HepG2 (cell line): ENCODE measurements around the gene FGF4. TPM values are rescaled to one million over a fixed set of nuclear protein-coding genes. Genes with fewer than 3 reads are reported as not detected.
A peak's percentile ranks its signal among the peaks of the same experiment; 100 is the strongest.

Experiments used
- ATAC-seq: fragments of 200-7000 bp; cut with Tn5 transposase; 3 replicates; pipeline ENCODE4 v1.9.1; 2020; ENCODE audit warnings: mild to moderate bottlenecking, moderate library complexity
- BruUV-seq: library from RNA; stranded (reverse); fragments of 400-500 nt; replicated peaks from 2 replicates; lab custom pipeline; 2021; lab: Mats Ljungman, UMichigan
- CTCF ChIA-PET: fragments of 300-600 bp; formaldehyde crosslinking; extraction: SDS; loops from one replicate; lab custom pipeline; 2021; ENCODE audit warnings: low total read pairs, inconsistent platforms, low intra/inter-chr PET ratio; lab: Yijun Ruan, JAX
- POLR2A ChIA-PET: fragments of 350-600 bp; sonication (Branson Sonifier 250); formaldehyde crosslinking; loops from one replicate; lab custom pipeline; 2020; ENCODE audit warnings: antibody characterized with exemption, inconsistent platforms; lab: Yijun Ruan, JAX
- DNase-seq: peaks from one replicate; pipeline ENCODE4 v3.0.0-alpha.2; 2015; ENCODE audit warnings: low spot score
- FAIRE-seq: peaks from 3 replicates; lab custom pipeline; 2011; peaks lifted over from hg19 to GRCh38; lab: Jason Lieb, UNC
- H2AFZ ChIP-seq: one replicate; pipeline ENCODE4 v1.6.1; 2011; ENCODE audit warnings: low read length, inconsistent platforms
- H3K27ac ChIP-seq: fragments of 300-600 bp; 3 replicates; pipeline ENCODE4 v1.8.0; 2011; ENCODE audit warnings: mixed run types, mild to moderate bottlenecking, mixed read lengths, low read length, inconsistent platforms; ENCODE audit not compliant: insufficient read depth; ENCODE audit errors: extremely low read length
- H3K27me3 ChIP-seq, 2 experiments: fragments of 200-600 bp in 1 of 2; 2 replicates in 1 of 2; 3 replicates in 1 of 2; pipeline versions ENCODE4 v1.6.0 to v1.8.0; 2011; ENCODE audit warnings: low read length in 2 of 2, mild to moderate bottlenecking in 2 of 2, moderate library complexity in 2 of 2, inconsistent platforms in 1 of 2; ENCODE audit not compliant: insufficient read depth in 2 of 2, control insufficient read depth in 1 of 2
- H3K36me3 ChIP-seq, 2 experiments: fragments of 200-600 bp in 1 of 2; replicated peaks in 1 of 2; 2 replicates in 1 of 2; 3 replicates in 1 of 2; pipeline versions ENCODE4 v1.5.1 to v1.8.0; 2011; ENCODE audit warnings: low read length in 2 of 2, inconsistent platforms in 1 of 2; ENCODE audit not compliant: insufficient read depth in 2 of 2, control insufficient read depth in 1 of 2
- H3K4me1 ChIP-seq: 2 replicates; pipeline ENCODE4 v1.5.1; 2012; ENCODE audit warnings: low read length, inconsistent platforms; ENCODE audit not compliant: insufficient read depth
- H3K4me2 ChIP-seq: 2 replicates; pipeline ENCODE4 v1.6.0; 2011; ENCODE audit warnings: low read depth, low read length, inconsistent platforms
- H3K4me3 ChIP-seq, 3 experiments: fragments of 200-600 bp in 1 of 3; sonication (generic), shearing (Covaris generic) in 1 of 3; replicated peaks in 1 of 3; 2 replicates each; pipeline ENCODE4 v1.5.1; 2011 to 2016; ENCODE audit warnings: low read length in 3 of 3, inconsistent platforms in 2 of 3, low read depth in 2 of 3, mild to moderate bottlenecking in 2 of 3, control low read depth in 1 of 3, mixed read lengths in 1 of 3; ENCODE audit not compliant: insufficient read depth in 1 of 3
- H3K79me2 ChIP-seq: one replicate; pipeline ENCODE4 v1.6.1; 2011; ENCODE audit warnings: low read length, inconsistent platforms; ENCODE audit not compliant: insufficient read depth
- H3K9ac ChIP-seq: 2 replicates; pipeline ENCODE4 v1.6.0; 2011; ENCODE audit warnings: mild to moderate bottlenecking, low read depth, low read length, inconsistent platforms; ENCODE audit not compliant: insufficient read depth
- H3K9me3 ChIP-seq: 2 replicates; pipeline ENCODE4 v1.5.1; 2012; ENCODE audit warnings: mild to moderate bottlenecking, low read length
- H4K20me1 ChIP-seq: 2 replicates; pipeline ENCODE4 v1.6.0; 2011; ENCODE audit warnings: inconsistent platforms, mild to moderate bottlenecking, low read length, moderate library complexity; ENCODE audit not compliant: insufficient read depth
- KDM3A ChIP-seq: IDR thresholded peaks from 2 replicates; pipeline ENCODE4 v1.6.1; 2018; ENCODE audit warnings: low read depth, missing compliant biosample characterization
- KMT2A ChIP-seq: sonication (generic); formaldehyde crosslinking; IDR thresholded peaks from 2 replicates; pipeline ENCODE4 v1.4.0; 2020; ENCODE audit warnings: missing genetic modification reagents
- NFRKB ChIP-seq: fragments of 450-650 bp; IDR thresholded peaks from 2 replicates; pipeline ENCODE4 v1.6.1; 2017
- NFYB ChIP-seq: sonication (generic); formaldehyde crosslinking; IDR thresholded peaks from 2 replicates; pipeline ENCODE4 v1.4.0; 2020; ENCODE audit warnings: missing genetic modification reagents
- PPARG ChIP-seq: conservative IDR thresholded peaks from 2 replicates; pipeline ENCODE4 v1.6.1; 2016; ENCODE audit warnings: missing biosample characterization, missing genetic modification reagents
- SAP130 ChIP-seq: IDR thresholded peaks from 2 replicates; pipeline ENCODE4 v1.6.1; 2016; ENCODE audit warnings: low read depth
- TMF1 ChIP-seq: sonication (generic); formaldehyde crosslinking; IDR thresholded peaks from 2 replicates; pipeline ENCODE4 v1.8.1; 2022; ENCODE audit warnings: low read depth, missing genetic modification reagents
- ZFP41 ChIP-seq: sonication (generic); formaldehyde crosslinking; IDR thresholded peaks from 2 replicates; pipeline ENCODE4 v1.4.0; 2020; ENCODE audit warnings: mild to moderate bottlenecking, missing genetic modification reagents, borderline replicate concordance
- ZNF18 ChIP-seq: sonication (generic); formaldehyde crosslinking; IDR thresholded peaks from 2 replicates; pipeline ENCODE4 v1.8.0; 2022; ENCODE audit warnings: mild to moderate bottlenecking, missing genetic modification reagents; ENCODE audit not compliant: insufficient replicate concordance
- ZNF510 ChIP-seq: sonication (generic); formaldehyde crosslinking; IDR thresholded peaks from 2 replicates; pipeline ENCODE4 v1.4.0; 2020; ENCODE audit warnings: low read depth, mild to moderate bottlenecking, missing genetic modification reagents
- ZNF543 ChIP-seq: sonication (generic); formaldehyde crosslinking; IDR thresholded peaks from 2 replicates; pipeline ENCODE4 v1.4.0; 2020; ENCODE audit warnings: mild to moderate bottlenecking, missing genetic modification reagents
- ZNF574 ChIP-seq: sonication (generic); formaldehyde crosslinking; IDR thresholded peaks from 2 replicates; pipeline ENCODE4 v1.4.0; 2020; ENCODE audit warnings: missing genetic modification reagents
- ZNF639 ChIP-seq: conservative IDR thresholded peaks from 2 replicates; pipeline ENCODE4 v1.6.1; 2018; ENCODE audit warnings: missing genetic modification reagents
- ZNF761 ChIP-seq: sonication (generic); formaldehyde crosslinking; conservative IDR thresholded peaks from 2 replicates; pipeline ENCODE4 v1.4.0; 2020; ENCODE audit warnings: mild to moderate bottlenecking, missing genetic modification reagents
- WGBS: methylation state at CpG from one replicate; pipeline ENCODE4 v1.1.6; 2017; ENCODE audit warnings: low lambda C conversion rate; 5-methylcytosine and 5-hydroxymethylcytosine counted together
- in situ Hi-C: cut with HindIII; loops from 2 replicates; pipeline ENCODE4 v1.10.0; 2017; ENCODE audit warnings: low pct_unique_long_range_greater_than_20kb; ENCODE audit not compliant: extremely low pct_ligation_motif_present
- intact Hi-C: fragments of 100-400 bp; cut with micrococcal nuclease; formaldehyde crosslinking; loops from one replicate; pipeline ENCODE4 v1.10.0; 2022; ENCODE audit not compliant: unreplicated experiment
- polyA plus RNA-seq, 8 experiments: library from polyadenylated mRNA; depleted of rRNA in 3 of 8; stranded (reverse) in 7 of 8; unstranded in 1 of 8; fragments of >200 nt; fragmentation: Illumina TruSeq in 4 of 8; extraction: Trizol in 4 of 8; gene quantifications; 2 replicates each; pipeline versions ENCODE4 v1.2.1 to v1.2.3, GENCODE V29; 2011 to 2016; ENCODE audit warnings: low read depth in 4 of 8, missing spikeins in 1 of 8, mixed read lengths in 1 of 8; ENCODE audit not compliant: insufficient read depth in 1 of 8
- total RNA-seq, 5 experiments: library from RNA; depleted of rRNA; stranded (reverse); fragments of >200 nt; fragmentation: Illumina TruSeq; extraction: Trizol; gene quantifications; 2 replicates each; pipeline ENCODE4 v1.2.3, GENCODE V29; 2016; ENCODE audit warnings: low read depth in 1 of 5
- TF ChIP-seq, protein P1 (sequence below): sonication (generic); formaldehyde crosslinking; IDR thresholded peaks from 2 replicates; pipeline ENCODE4 v1.5.1; 2020; ENCODE audit warnings: mild to moderate bottlenecking, missing genetic modification reagents
- TF ChIP-seq, protein P2 (sequence below): sonication (generic); formaldehyde crosslinking; IDR thresholded peaks from 2 replicates; pipeline ENCODE4 v1.5.0; 2020; ENCODE audit warnings: mild to moderate bottlenecking, low read depth, missing genetic modification reagents, borderline replicate concordance

Gene FGF4
- total and polyA plus RNA-seq, 2 of the 13 experiments (the other 11 are each of a cell fraction or from before 2014, with no cell fraction given) = not detected

DNA sequence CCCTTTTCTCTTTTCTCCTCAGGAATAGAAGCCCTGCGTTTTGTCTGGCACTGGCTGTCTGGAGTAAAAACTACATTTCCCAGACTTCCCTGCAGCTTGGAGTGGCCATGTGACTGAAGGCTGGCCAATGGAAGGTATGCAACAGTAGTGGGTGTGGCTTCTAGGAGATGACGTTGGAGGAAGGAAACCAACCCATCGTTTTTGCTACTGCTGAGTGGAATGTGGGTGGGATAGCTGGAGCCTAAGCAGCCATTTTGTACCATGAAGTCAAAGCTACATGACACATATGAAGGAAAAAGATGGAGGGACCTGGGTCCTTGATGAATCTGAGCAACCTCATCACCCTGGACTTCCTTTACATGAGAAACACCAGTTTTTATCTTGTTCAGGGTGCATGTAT, 24.4 kb upstream of the FGF4 start:
- no peaks in the 10 kb centered on the region for H3K4me1 ChIP-seq
- FAIRE-seq = no peak
- H2AFZ ChIP-seq = no peak overlapping the region
- intact Hi-C loops (no loop called here), in situ Hi-C loops (loop anchor here (5.0 kb wide), 1 partner anchor 77 kb away; no protein-coding TSS in a partner anchor)
- no peak overlapping the region for H3K9ac ChIP-seq
- H4K20me1 ChIP-seq = no peaks in the 10 kb centered on the region
- no peaks in the 10 kb centered on the region for H3K9me3 ChIP-seq
- H3K36me3 ChIP-seq = no peaks in the 10 kb centered on the region
- WGBS = 0% methylated on average over 2 of the region's 3 CpGs
- no peak overlapping the region for H3K4me2 ChIP-seq
- ChIA-PET CTCF (no interaction called here), POLR2A (no interaction called here)
- peak; percentile 23 for DNase-seq
- no TSS peak for BruUV-seq
- peaks cover 0 to 4% of the 10 kb centered on the region in 2 experiments; a peak in 1 of 5 replicates for H3K27me3 ChIP-seq
- H3K27ac ChIP-seq = no peak overlapping the region
- H3K79me2 ChIP-seq = no peaks in the 10 kb centered on the region
- ATAC-seq = peak; percentile 51; the same call in 2 of the 3 replicates
- H3K4me3 ChIP-seq = no peak overlapping the region
- TF ChIP-seq ZNF18 (CRISPR knock-in tag) (no peak), KDM3A (CRISPR knock-in tag) (no peak), ZNF510 (CRISPR knock-in tag) (no peak), NFRKB (no peak), KMT2A (CRISPR knock-in tag) (no peak), NFYB (peak; percentile 58), PPARG (no peak), ZFP41 (CRISPR knock-in tag) (no peak), SAP130 (CRISPR knock-in tag) (no peak), ZNF574 (no peak), ZNF639 (CRISPR knock-in tag) (no peak), TMF1 (no peak), ZNF761 (no peak), ZNF543 (no peak)
- TF ChIP-seq, protein P1, sequence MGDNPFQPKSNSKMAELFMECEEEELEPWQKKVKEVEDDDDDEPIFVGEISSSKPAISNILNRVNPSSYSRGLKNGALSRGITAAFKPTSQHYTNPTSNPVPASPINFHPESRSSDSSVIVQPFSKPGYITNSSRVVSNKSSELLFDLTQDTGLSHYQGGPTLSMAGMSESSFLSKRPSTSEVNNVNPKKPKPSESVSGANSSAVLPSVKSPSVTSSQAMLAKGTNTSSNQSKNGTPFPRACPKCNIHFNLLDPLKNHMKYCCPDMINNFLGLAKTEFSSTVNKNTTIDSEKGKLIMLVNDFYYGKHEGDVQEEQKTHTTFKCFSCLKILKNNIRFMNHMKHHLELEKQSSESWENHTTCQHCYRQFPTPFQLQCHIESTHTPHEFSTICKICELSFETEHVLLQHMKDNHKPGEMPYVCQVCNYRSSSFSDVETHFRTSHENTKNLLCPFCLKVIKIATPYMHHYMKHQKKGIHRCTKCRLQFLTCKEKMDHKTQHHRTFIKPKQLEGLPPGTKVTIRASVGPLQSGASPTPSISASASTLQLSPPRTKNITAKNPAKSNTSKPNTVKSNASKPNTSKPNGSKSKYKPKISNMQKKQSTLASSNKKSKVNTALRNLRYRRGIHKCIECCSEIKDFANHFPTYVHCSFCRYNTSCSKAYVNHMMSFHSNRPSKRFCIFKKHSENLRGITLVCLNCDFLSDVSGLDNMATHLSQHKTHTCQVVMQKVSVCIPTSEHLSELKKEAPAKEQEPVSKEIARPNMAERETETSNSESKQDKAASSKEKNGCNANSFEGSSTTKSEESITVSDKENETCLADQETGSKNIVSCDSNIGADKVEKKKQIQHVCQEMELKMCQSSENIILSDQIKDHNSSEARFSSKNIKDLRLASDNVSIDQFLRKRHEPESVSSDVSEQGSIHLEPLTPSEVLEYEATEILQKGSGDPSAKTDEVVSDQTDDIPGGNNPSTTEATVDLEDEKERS (CRISPR knock-in tag) = no peak
- TF ChIP-seq, protein P2, sequence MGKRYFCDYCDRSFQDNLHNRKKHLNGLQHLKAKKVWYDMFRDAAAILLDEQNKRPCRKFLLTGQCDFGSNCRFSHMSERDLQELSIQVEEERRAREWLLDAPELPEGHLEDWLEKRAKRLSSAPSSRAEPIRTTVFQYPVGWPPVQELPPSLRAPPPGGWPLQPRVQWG = no peak
